Middle frontal gyrus (tissue), 1 donor: Measurements from ENCODE around the gene ATP8A1.
"Not testable (repeated sequence)": the region's sequence is repeated elsewhere in the genome, so short reads cannot be mapped to it uniquely, and the experiment has no call there.

Source experiments
- DNase-seq: peaks from one replicate; pipeline ENCODE4 v3.0.0-alpha.2; 2015; ENCODE audit warnings: low spot score; ENCODE audit errors: extremely low spot score

ATP8A1 gene

GRCh38 chr4:42652529-42653231 is 4.2 kb downstream of the ATP8A1 start:
- not testable (repeated sequence) for DNase-seq

GRCh38 chr4:42649870-42650269 is 7.0 kb downstream of the ATP8A1 start:
- no peak for DNase-seq

GRCh38 chr4:42646999-42647541 is 9.8 kb downstream of the ATP8A1 start:
- DNase-seq, result no peak

- DNase-seq, result no peak
These were observed 10.7 kb downstream of the ATP8A1 start for GRCh38 chr4:42646013-42646784.

GRCh38 chr4:42644897-42645296 is 12.0 kb downstream of the ATP8A1 start:
- no peak for DNase-seq

GRCh38 chr4:42643685-42644084 is 13.2 kb downstream of the ATP8A1 start:
- DNase-seq, result no peak

- no peak for DNase-seq
These were observed 13.9 kb downstream of the ATP8A1 start for GRCh38 chr4:42642845-42643615.

- DNase-seq, result no peak
These were observed 14.7 kb downstream of the ATP8A1 start for GRCh38 chr4:42642101-42642797.

GRCh38 chr4:42641656-42642055 is 15.2 kb downstream of the ATP8A1 start:
- no peak for DNase-seq

GRCh38 chr4:42641161-42641560 is 15.7 kb downstream of the ATP8A1 start:
- DNase-seq, result no peak

- DNase-seq, result no peak
These were observed 16.3 kb downstream of the ATP8A1 start for GRCh38 chr4:42640613-42641012.

- no peak for DNase-seq
These were observed 17.9 kb downstream of the ATP8A1 start for GRCh38 chr4:42638993-42639392.

GRCh38 chr4:42638321-42638720 is 18.6 kb downstream of the ATP8A1 start:
- no peak for DNase-seq

- DNase-seq, result no peak
These were observed 19.0 kb downstream of the ATP8A1 start for GRCh38 chr4:42637867-42638266.

- DNase-seq, result no peak
These were observed 19.8 kb downstream of the ATP8A1 start for GRCh38 chr4:42637104-42637503.

- DNase-seq, result no peak
These were observed 20.3 kb downstream of the ATP8A1 start for GRCh38 chr4:42636645-42636949.

- DNase-seq, result no peak
These were observed 23.1 kb downstream of the ATP8A1 start for GRCh38 chr4:42633605-42634388.

GRCh38 chr4:42632653-42633382 is 24.1 kb downstream of the ATP8A1 start:
- no peak for DNase-seq

GRCh38 chr4:42630908-42631307 is 26.0 kb downstream of the ATP8A1 start:
- DNase-seq, result no peak

GRCh38 chr4:42628740-42629139 is 28.2 kb downstream of the ATP8A1 start:
- no peak for DNase-seq
